ENCODE data around the gene FDX2.

GRCh38 chr19:10352764-10353671 lies 37.2 kb upstream of the FDX2 start:
- TF ChIP-seq GATA3 (IDR thresholded peaks at IDR 0.05; ENCODE audit: low read depth, low read length): no peak
- no peak for TF ChIP-seq GATA2 (IDR thresholded peaks at IDR 0.05; ENCODE audit: low read depth, low read length)

All from SH-SY5Y (cell line).